HG03442 (cell line): Measurements from ENCODE around the gene NCKAP5.

Experiments used
- ATAC-seq: cut with Tn5 transposase; IDR thresholded peaks from one replicate; pipeline ENCODE4 v1.9.1; 2021; ENCODE audit warnings: mild to moderate bottlenecking, moderate library complexity; ENCODE audit not compliant: unreplicated experiment

Gene NCKAP5

GRCh38 chr2:133360190-133360589 is 208.1 kb downstream of the NCKAP5 start:
- ATAC-seq, result no peak

- no peak for ATAC-seq
Measured at GRCh38 chr2:133352719-133353118, 215.5 kb downstream of the NCKAP5 start.

GRCh38 chr2:133346654-133347053 is 221.6 kb downstream of the NCKAP5 start:
- no peak for ATAC-seq

- ATAC-seq, result no peak
Measured at GRCh38 chr2:133345638-133346037, 222.6 kb downstream of the NCKAP5 start.

- ATAC-seq, result no peak
Measured at GRCh38 chr2:133344849-133345248, 223.4 kb downstream of the NCKAP5 start.

- ATAC-seq, result no peak
Measured at GRCh38 chr2:133343018-133343352, 225.3 kb downstream of the NCKAP5 start.

GRCh38 chr2:133342286-133343017 is 225.8 kb downstream of the NCKAP5 start:
- ATAC-seq, result no peak

GRCh38 chr2:133341575-133341974 is 226.7 kb downstream of the NCKAP5 start:
- ATAC-seq, result no peak

- no peak for ATAC-seq
Measured at GRCh38 chr2:133338224-133338623, 230.0 kb downstream of the NCKAP5 start.

- no peak for ATAC-seq
Measured at GRCh38 chr2:133334923-133335322, 233.3 kb downstream of the NCKAP5 start.

- no peak for ATAC-seq
Measured at GRCh38 chr2:133333181-133333580, 235.1 kb downstream of the NCKAP5 start.

- no peak for ATAC-seq
Measured at GRCh38 chr2:133331436-133331835, 236.8 kb downstream of the NCKAP5 start.

- ATAC-seq, result no peak
Measured at GRCh38 chr2:133326652-133327397, 241.4 kb downstream of the NCKAP5 start.

- ATAC-seq, result no peak
Measured at GRCh38 chr2:133324150-133324561, 244.1 kb downstream of the NCKAP5 start.

GRCh38 chr2:133322909-133323308 is 245.4 kb downstream of the NCKAP5 start:
- ATAC-seq, result no peak

- no peak for ATAC-seq
Measured at GRCh38 chr2:133317178-133317577, 251.1 kb downstream of the NCKAP5 start.

- no peak for ATAC-seq
Measured at GRCh38 chr2:133316557-133316956, 251.7 kb downstream of the NCKAP5 start.

- ATAC-seq, result no peak
Measured at GRCh38 chr2:133315280-133315679, 253.0 kb downstream of the NCKAP5 start.

- no peak for ATAC-seq
Measured at GRCh38 chr2:133314795-133315194, 253.5 kb downstream of the NCKAP5 start.

- no peak for ATAC-seq
Measured at GRCh38 chr2:133312038-133312729, 256.1 kb downstream of the NCKAP5 start.

- ATAC-seq, result no peak
Measured at GRCh38 chr2:133306236-133306635, 262.0 kb downstream of the NCKAP5 start.

- ATAC-seq, result no peak
Measured at GRCh38 chr2:133304344-133304743, 263.9 kb downstream of the NCKAP5 start.
